Right kidney (tissue), 1 donor: ENCODE data around the gene FNDC11.
A peak's percentile ranks its signal among the peaks of the same experiment; 100 is the strongest.
"Not testable (repeated sequence)": the region's sequence is repeated elsewhere in the genome, so short reads cannot be mapped to it uniquely, and the experiment has no call there.

Experiments used
- DNase-seq: peaks from one replicate; pipeline ENCODE4 v3.0.0-alpha.2; 2016

FNDC11 gene

GRCh38 chr20:63567386-63568169 lies 13.6 kb downstream of the FNDC11 start:
- no peak for DNase-seq

- DNase-seq: no peak
Observed at GRCh38 chr20:63568170-63568981, 14.4 kb downstream of the FNDC11 start.

DNA sequence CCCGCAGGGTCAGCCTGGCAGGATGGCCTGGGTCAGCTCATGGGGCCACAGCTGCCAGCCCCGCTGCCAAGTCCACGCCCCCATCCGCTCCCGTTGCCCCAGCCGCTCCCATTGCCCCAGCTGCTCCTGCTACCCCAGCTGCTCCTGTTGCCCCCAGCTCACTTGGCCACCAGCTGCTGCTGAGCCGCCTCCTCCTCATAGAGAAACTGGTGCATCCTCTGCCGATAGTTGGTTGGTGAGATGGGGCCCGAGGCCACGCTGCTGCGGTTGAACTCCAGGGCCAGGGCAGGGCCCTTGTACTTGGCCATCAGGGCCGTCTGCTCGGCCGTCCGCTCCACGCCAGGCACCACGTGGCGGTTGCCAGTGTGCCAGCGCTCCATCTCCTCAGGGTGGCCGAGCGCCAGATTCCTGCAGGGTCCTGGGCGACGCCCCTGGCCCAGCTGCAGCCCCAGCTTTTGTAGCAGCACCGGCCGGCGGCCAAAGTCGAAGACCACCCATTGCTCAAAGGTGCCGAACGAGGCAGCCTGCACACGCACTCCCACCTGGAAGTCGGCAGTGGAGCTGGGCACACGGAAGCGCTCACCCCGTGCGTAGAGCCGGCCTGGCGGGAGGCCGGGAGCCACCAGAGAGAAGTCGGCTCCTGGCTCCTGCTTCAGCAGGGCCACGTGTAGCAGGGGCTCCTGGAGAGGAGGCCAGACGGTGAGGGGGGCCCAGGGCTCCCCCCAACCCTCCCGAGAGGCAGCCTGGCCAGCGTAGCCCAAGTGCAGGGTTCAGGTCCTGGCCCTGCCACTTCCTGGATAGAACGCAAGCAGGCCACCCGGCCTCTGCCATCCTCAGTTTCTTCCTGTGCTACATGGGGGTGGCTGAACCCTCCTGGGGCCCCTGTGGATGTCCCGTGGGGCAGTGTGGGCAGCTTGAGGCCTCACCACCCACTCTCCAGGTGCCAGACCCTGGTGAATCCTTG lies 15.3 kb downstream of the FNDC11 start:
- DNase-seq: no peak

GRCh38 chr20:63570281-63571086 lies 16.5 kb downstream of the FNDC11 start:
- no peak for DNase-seq

GRCh38 chr20:63571087-63571478 lies 17.1 kb downstream of the FNDC11 start:
- DNase-seq: not testable (repeated sequence)

GRCh38 chr20:63572071-63572787 lies 18.3 kb downstream of the FNDC11 start:
- DNase-seq: no peak

DNA sequence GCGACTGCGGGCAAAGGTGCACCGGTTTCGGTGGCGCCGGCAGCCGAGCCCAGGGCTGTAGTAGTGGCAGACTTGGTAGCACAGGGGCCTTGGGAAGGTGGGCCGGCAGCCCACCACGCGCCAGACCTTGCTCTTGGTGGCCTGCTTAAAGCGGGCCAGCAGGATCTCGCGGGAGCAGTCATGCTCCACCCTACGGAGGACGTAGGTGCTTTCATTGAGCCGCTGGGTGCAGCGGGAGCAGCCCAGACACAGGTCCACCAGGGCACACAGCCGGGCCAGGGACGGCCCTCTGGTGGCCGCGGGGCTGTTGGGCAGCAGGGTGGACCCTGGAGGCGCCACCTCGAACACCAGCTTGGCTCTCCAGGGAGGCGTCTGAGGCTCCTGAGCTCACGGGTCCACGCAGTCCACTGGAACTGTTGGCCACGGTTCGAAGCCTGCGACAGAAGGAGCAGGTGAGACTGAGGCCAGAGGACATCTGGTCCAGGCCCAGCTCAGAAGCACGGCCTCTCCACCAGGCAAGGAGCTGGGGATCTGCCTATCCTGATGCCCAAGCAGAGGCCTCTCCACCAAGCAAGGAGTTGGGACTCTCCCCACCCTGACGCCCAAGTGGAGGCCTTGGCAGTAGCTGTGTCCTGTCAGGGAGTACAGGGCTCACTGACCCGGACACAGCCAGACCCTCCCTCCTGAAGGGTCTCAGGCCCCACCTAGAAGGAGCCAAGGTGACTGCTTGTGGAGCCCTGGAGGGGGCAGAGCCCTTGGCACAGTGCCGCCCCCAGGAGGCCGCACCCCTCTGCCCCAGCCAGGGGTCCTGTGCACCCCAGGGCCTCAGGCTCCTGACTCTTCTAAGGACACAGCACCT lies 19.1 kb downstream of the FNDC11 start:
- no peak for DNase-seq

- peak; percentile 50 for DNase-seq
Observed at GRCh38 chr20:63573647-63574131, 19.7 kb downstream of the FNDC11 start.

- peak; percentile 79 for DNase-seq
Observed at GRCh38 chr20:63574156-63574828, 20.3 kb downstream of the FNDC11 start, which contains the start of gene HELZ2. TSS of gene HELZ2 (minus strand) at chr20:63574239. CDS start at chr20:63572385, 1,854 bp downstream.

- DNase-seq: no peak
Observed at GRCh38 chr20:63574829-63575743, 21.1 kb downstream of the FNDC11 start.

DNA sequence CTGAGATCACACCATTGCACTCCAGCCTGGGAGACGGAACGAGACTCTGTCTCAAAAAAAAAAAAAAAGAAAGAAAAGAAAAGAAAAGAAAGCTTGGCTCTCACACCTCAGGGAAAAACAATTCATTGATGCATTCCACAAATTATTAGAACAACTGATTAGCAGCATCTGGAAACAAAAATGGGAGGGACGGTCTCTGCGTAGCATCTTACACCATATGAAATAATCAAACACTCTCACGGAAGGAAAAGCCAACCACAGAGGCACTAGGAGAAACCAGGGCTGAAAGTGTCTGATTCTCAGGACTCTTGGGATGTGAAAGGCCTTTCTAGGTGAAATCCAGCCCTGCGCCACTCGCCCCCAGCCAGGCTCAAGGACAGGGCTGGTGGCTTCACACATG lies 22.4 kb downstream of the FNDC11 start:
- DNase-seq: no peak

DNA sequence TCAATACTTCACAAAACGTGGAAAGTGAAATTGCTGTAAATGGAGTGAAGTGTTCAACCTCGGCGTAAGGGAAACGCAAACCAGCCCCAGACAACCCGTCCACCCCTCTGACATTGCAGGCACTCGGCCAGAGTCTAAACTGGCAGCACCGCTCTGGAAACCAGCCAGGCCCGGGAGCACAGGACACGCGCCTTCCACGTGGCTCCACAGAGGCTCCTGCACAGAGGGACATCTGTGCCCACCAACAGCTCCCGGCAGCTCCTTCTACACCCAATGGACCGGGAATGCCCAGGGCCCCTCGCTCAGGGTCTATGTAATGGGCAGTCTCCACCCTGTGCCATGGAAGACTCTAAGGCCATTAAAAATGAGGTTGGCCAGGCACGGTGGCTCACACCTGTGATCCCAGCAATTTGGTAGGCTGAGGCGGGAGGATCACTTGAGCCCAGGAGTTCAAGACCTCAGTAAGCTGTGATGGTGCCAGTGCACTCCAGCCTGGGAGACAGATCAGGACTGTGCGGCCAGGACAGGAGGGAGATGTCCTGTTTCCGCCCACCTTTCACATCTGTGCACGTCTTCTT lies 23.4 kb downstream of the FNDC11 start:
- DNase-seq: no peak

- no peak for DNase-seq
Observed at GRCh38 chr20:63578224-63579016, 24.5 kb downstream of the FNDC11 start.

GRCh38 chr20:63579017-63579694 lies 25.2 kb downstream of the FNDC11 start:
- DNase-seq: no peak

DNA sequence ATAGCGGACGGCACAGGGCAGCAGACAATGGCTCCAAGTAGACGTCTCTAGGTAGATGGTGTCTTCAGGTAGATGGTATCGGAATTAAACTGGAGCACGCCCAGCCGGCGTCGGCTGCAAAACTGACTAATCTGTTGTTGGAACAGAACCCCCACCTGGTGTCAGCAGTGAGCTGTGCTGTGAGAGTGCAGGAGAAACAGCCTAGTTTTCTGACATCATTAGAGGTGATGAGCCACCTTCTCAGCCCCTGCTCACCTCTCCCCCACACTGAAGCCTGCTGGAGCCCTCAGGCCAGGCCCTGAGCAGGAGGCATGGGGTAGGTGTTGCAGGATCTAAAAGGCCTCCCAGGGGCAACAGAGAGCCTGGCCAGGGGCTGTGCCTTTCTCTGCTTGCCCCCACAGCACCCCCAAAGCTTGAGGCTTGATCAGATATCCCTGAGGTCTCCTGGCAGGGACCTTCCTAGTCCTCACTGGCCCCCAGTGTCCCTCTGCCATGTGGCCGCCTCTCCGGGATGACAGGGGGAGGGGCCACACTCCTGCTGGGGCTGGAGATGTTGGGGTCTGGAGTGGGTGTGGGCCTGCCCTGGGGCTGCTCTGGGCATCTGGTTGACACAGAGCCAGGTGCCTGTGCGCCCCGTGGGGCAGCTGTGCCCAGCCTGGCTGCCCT lies 27.0 kb downstream of the FNDC11 start:
- no peak for DNase-seq
